Keratinocyte (primary cell): ENCODE measurements around the gene ITIH4.

Experiments used
- CTCF ChIP-seq, 3 experiments: IDR thresholded peaks in 1 of 3; conservative IDR thresholded peaks in 1 of 3; optimal IDR thresholded peaks in 1 of 3; 2 replicates in 2 of 3; 3 replicates in 1 of 3; pipeline versions ENCODE3 to v1.5.1; 2011; ENCODE audit warnings: low read length in 3 of 3, mild to moderate bottlenecking in 3 of 3, moderate library complexity in 2 of 3, control low read depth in 1 of 3, inconsistent platforms in 1 of 3; ENCODE audit not compliant: insufficient read depth in 2 of 3; ENCODE audit errors: extremely low read depth in 1 of 3
- EZH2 ChIP-seq: IDR thresholded peaks from one replicate; pipeline ENCODE4 v1.6.1; 2012; ENCODE audit warnings: inconsistent platforms, mild to moderate bottlenecking, low read length, moderate library complexity

GRCh38 chr3:52841981-52842340, 11.5 kb upstream of the ITIH4 start:
- TF ChIP-seq CTCF (optimal IDR thresholded peaks at IDR 0.05 in 1 of 3, IDR thresholded peaks at IDR 0.05 in 1 of 3, conservative IDR thresholded peaks at IDR 0.05 in 1 of 3; ENCODE audit: extremely low read depth in 1 of 3, insufficient read depth in 2 of 3, low read length in 3 of 3) (no peak), EZH2 (no peak)
